OCI-M1 (cell line): ENCODE data around the gene CES3.
"Not testable (repeated sequence)": the region's sequence is repeated elsewhere in the genome, so short reads cannot be mapped to it uniquely, and the experiment has no call there.

Experiments used
- DNase-seq: peaks from one replicate; lab custom pipeline; 2025; lab: John Stamatoyannopoulos, UW

The CES3 gene

GRCh38 chr16:66926961-66927436 is 34.1 kb upstream of the CES3 start:
- peak; percentile 54 for DNase-seq

DNA sequence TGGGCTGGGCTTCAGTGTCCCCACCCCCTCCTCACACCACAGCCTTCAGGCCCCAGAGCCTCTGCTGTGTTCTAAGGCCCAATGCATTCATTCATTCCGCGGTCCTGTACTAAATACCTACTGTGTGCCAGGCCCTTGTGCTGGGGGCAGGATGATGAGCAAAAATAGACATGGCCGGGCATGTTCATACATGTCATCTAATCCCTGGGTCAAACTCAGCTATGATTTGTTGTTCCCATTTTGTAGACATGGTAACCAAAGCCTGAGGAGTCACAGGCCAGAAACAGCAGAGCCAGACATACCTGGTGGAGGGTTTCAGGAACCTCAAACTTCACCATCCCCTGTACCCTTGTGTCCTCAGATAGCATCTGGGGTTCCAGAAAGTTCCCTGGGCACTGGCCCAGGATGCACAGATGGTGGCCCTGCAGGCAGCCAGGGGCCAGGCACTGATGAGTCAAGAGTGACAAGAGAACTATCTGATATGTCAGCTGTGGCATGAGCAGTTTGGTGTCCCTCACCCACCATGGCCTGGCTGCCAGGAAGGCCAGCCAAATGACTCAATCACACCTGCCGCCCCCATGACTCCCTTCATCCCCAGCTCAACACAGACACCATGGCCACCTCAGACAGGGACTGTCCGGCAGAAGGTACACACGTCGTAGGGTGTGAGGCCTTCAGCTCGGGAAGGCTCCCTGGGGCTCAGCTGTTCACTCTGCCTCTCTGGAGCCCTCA is 33.0 kb upstream of the CES3 start:
- no peak for DNase-seq

DNA sequence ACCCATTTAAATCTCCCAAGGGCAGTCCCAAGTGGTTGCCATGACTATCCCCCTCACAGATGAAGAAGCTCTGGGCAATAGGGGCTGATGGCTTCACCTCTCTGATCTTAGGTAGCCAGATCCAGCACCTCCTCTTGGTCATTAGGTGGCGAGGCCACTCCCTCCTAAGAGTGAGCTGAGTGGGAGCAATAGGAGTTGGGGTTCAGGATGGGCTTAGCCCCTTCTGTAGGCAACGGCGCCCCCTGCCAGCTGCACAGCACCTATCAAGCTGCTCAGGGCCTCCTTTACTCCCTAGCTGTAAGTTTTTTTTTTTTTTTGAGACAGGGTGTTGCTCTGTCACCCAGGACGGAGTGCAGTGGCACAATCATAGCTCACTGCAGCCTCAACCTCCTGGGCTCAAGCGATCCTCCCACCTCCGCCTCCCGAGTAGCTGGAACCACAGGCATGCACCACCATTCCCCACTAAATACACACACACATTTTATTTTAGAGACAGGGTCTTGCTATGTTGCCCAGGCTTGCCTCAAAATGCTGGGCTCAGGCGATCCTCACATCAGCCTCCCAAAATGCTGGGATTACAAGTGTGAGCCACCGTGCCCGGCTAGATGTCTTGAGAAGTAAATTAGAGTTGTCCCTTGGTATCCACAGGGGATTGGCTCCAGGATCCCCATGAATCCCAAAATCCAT is 32.2 kb upstream of the CES3 start:
- DNase-seq: peak; percentile 46

DNA sequence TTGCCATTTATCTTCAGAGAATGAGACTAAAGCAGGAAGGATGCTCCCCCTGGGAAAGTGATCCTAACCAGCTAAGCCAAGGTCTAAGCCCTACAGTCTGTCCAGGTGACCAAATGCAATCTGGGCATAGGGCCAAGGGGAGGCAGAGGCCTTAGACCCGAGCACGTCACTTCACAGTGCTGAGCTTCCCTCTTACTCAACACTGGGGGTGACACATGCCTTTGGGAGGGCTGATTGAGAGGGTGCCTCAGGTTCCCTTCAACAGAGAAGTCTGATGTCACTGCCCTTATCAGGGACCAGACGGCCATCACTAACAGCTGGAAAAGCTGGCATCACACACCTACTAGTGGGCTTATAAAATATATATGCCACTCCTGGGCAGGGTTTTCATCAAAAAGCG is 30.9 kb upstream of the CES3 start:
- peak; percentile 37 for DNase-seq

- DNase-seq: peak; percentile 34
Measured at GRCh38 chr16:66931665-66932064, 29.4 kb upstream of the CES3 start.

DNA sequence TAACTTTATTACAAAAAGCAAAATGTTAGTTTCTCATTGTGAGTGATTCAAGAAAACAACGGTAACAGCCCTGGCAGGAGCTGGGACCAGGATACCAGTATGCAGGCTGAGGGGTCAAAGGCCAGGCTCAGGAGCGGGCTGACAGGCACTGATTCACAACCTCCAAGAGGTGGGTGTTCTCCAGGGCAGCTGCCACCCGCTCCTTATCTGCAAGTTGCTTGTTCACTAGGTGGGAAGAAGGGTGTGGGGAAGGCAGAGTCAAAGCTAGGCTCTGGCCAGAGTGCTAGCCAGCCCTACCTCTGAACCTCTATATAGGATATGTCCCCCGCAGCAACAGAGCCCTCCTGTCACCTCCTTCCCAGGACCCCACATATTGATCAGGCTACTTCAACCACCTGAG is 29.0 kb upstream of the CES3 start:
- DNase-seq: no peak

GRCh38 chr16:66933776-66934137 is 27.3 kb upstream of the CES3 start:
- DNase-seq: no peak

- peak; percentile 92 for DNase-seq
Measured at GRCh38 chr16:66934138-66934838, 26.8 kb upstream of the CES3 start, which contains the start of gene CIAO2B. TSS of gene CIAO2B (minus strand) at chr16:66934402. CDS start at chr16:66934364, 38 bp downstream.

GRCh38 chr16:66934839-66935313 is 26.2 kb upstream of the CES3 start:
- DNase-seq: peak; percentile 21

DNA sequence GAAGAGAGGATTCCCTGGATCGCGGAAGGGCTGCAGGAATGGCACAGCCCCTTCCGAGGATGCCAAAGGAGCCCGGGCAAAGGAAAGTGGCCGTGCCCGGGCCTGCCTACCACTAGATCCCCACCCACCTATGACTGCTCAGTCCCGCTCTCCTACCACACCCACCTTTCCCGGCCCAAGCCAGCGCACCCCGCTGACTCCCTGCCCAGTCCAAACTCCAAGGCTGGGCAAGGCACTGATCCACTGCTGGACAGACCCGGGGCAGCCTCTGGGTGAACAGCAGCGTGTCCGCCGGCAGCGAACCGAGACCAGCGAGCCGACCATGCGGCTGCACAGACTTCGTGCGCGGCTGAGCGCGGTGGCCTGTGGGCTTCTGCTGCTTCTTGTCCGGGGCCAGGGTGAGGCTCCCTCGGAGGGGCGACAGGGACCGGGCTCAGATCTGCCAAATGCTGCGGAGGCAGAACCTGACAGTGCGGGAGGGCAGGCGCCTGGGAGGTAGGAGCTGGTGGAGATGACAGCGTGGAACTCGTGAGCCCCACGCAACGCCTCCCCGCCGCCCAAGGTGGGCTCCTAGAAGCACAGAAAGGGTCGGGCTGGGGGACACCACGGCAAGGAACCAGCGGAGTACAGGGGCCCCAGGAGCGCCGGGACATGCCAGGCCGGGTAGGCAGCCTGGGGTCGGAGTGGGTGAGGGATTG is 25.6 kb upstream of the CES3 start, which contains the start of gene CES2:
Gene CES2, plus strand, starts transcription at position 203 of the 698 bp plus-strand sequence. Its CDS starts 120 bp downstream, at position 323.
- no peak for DNase-seq

- DNase-seq: no peak
Measured at GRCh38 chr16:66936462-66936861, 24.6 kb upstream of the CES3 start.

GRCh38 chr16:66936889-66937554 is 24.0 kb upstream of the CES3 start:
- peak; percentile 16 for DNase-seq

DNA sequence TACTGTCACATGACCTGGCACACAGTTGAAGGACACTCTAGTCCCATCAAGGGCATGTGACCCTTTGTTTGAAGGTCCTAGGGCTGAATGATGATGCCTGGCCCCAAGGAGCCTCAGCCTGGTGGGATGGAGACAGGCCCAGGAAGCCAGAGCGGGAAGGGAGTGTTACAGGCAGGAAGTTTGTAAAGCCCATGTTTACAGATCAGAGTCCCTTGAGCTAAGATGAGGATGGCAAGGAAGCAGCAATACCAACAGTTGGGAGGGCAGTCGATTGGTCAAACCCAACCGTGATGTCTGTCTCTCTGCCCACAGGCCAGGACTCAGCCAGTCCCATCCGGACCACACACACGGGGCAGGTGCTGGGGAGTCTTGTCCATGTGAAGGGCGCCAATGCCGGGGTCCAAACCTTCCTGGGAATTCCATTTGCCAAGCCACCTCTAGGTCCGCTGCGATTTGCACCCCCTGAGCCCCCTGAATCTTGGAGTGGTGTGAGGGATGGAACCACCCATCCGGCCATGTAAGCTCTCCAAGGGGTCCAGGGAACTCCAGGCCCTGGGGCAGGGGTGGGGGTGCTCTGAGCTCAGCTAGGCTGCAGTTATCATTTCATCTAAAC is 23.2 kb upstream of the CES3 start:
- DNase-seq: no peak

- DNase-seq: no peak
Measured at GRCh38 chr16:66939366-66939765, 21.7 kb upstream of the CES3 start.

DNA sequence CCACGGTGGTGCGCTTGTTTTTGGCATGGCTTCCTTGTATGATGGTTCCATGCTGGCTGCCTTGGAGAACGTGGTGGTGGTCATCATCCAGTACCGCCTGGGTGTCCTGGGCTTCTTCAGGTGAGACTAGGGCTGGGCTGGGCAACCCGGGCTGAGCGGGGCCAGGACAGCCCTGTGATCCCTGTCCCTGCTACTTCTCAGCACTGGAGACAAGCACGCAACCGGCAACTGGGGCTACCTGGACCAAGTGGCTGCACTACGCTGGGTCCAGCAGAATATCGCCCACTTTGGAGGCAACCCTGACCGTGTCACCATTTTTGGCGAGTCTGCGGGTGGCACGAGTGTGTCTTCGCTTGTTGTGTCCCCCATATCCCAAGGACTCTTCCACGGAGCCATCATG is 20.8 kb upstream of the CES3 start:
- DNase-seq: no peak

GRCh38 chr16:66942981-66943380 is 18.1 kb upstream of the CES3 start:
- DNase-seq: no peak

GRCh38 chr16:66943426-66944053 is 17.5 kb upstream of the CES3 start:
- DNase-seq: no peak

DNA sequence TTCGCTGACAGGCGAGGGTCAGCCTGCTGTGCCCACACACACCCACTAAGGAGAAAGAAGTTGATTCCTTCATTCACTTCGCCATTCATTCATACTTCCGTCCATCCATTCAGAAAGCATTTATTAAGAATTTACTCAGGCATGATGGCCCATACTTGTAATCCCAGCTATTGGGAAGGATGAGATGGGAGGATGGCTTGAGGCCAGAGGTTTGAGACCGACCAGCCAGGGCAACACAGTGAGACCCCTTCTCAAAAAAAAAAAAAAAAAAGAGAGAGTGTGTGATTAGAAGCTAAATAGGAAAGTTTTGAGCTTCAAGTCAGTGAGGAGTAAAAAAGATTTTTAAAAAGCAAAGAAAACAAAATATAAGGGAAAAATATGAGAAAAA is 17.0 kb upstream of the CES3 start:
- no peak for DNase-seq

GRCh38 chr16:66944971-66945370 is 16.1 kb upstream of the CES3 start:
- not testable (repeated sequence) for DNase-seq

DNA sequence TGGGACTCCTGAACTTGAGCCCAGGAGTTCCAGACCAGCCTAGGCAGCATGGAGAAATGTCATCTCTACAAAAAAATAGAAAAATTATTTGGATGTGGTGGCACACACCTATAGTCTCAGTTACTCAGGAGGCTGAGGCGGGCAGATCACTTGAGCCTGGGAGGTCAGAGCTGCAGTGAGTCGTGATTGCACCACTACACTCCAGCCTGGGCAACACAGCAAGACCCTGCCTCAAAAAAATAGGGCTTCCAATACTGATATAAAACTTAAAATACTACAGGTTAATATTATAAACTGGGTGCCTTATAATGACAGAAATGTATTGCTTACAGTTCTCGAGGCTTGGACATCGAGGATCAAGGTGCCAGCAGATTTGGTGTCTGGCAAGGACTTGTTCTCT is 15.1 kb upstream of the CES3 start:
- no peak for DNase-seq

GRCh38 chr16:66946541-66946940 is 14.5 kb upstream of the CES3 start:
- DNase-seq: no peak
